ENCODE measurements around the gene SERTAD2.
A peak's percentile ranks its signal among the peaks of the same experiment; 100 is the strongest.

The SERTAD2 gene

GRCh38 chr2:64653109-64654062 is at the start of gene SERTAD2:
Gene SERTAD2 (minus strand): TSS chr2:64653913. CDS start chr2:64636871, 17,042 bp downstream.
- peak; percentile 92 for DNase-seq

- no peak for DNase-seq
Measured at GRCh38 chr2:64700133-64700809, 46.6 kb upstream of the SERTAD2 start.

- no peak for DNase-seq
Measured at GRCh38 chr2:64699712-64700111, 46.0 kb upstream of the SERTAD2 start.

- DNase-seq: no peak
Measured at GRCh38 chr2:64698668-64699444, 45.1 kb upstream of the SERTAD2 start.

- DNase-seq: no peak
Measured at GRCh38 chr2:64698177-64698643, 44.5 kb upstream of the SERTAD2 start.

- no peak for DNase-seq
Measured at GRCh38 chr2:64697297-64698176, 43.8 kb upstream of the SERTAD2 start.

GRCh38 chr2:64696636-64697035 is 42.9 kb upstream of the SERTAD2 start:
- no peak for DNase-seq

- DNase-seq: no peak
Measured at GRCh38 chr2:64695721-64696261, 42.1 kb upstream of the SERTAD2 start.

- DNase-seq: no peak
Measured at GRCh38 chr2:64692401-64692800, 38.7 kb upstream of the SERTAD2 start.

GRCh38 chr2:64688909-64689308 is 35.2 kb upstream of the SERTAD2 start:
- no peak for DNase-seq

GRCh38 chr2:64686283-64686956 is 32.7 kb upstream of the SERTAD2 start:
- no peak for DNase-seq

GRCh38 chr2:64685430-64685829 is 31.7 kb upstream of the SERTAD2 start:
- DNase-seq: no peak

- DNase-seq: no peak
Measured at GRCh38 chr2:64683771-64684510, 30.2 kb upstream of the SERTAD2 start.

- no peak for DNase-seq
Measured at GRCh38 chr2:64681479-64681967, 27.8 kb upstream of the SERTAD2 start.

- no peak for DNase-seq
Measured at GRCh38 chr2:64679673-64680425, 26.1 kb upstream of the SERTAD2 start.

- DNase-seq: no peak
Measured at GRCh38 chr2:64678771-64679590, 25.3 kb upstream of the SERTAD2 start.

GRCh38 chr2:64677530-64677929 is 23.8 kb upstream of the SERTAD2 start:
- DNase-seq: no peak

- peak; percentile 63 for DNase-seq
Measured at GRCh38 chr2:64675860-64676259, 22.1 kb upstream of the SERTAD2 start.
